Measurements from ENCODE around the gene MICALL2.

MICALL2 gene

GRCh38 chr7:1439373-1440363, 19.6 kb downstream of the MICALL2 start:
- no peaks in the 10 kb centered on the region for H3K36me3 ChIP-seq (ENCODE audit: insufficient read depth, low read length)
- H3K9ac ChIP-seq (ENCODE audit: insufficient read length): no peak overlapping the region
- no peak overlapping the region for H3K4me3 ChIP-seq
- no peaks in the 10 kb centered on the region for H3K9me3 ChIP-seq (ENCODE audit: low read depth, low read length)
- no peak overlapping the region for H3K27ac ChIP-seq
- DNase-seq (ENCODE audit: low read depth, low spot score): no peak
- TF ChIP-seq POLR2AphosphoS5 (IDR thresholded peaks at IDR 0.05; ENCODE audit: borderline replicate concordance, low read depth, low read length): no peak
- no peak for TF ChIP-seq FOXP2 (optimal IDR thresholded peaks at IDR 0.05; ENCODE audit: control extremely low read depth, extremely low read length, insufficient read depth)
- TF ChIP-seq EZH2 (IDR thresholded peaks at IDR 0.05): no peak

DNA sequence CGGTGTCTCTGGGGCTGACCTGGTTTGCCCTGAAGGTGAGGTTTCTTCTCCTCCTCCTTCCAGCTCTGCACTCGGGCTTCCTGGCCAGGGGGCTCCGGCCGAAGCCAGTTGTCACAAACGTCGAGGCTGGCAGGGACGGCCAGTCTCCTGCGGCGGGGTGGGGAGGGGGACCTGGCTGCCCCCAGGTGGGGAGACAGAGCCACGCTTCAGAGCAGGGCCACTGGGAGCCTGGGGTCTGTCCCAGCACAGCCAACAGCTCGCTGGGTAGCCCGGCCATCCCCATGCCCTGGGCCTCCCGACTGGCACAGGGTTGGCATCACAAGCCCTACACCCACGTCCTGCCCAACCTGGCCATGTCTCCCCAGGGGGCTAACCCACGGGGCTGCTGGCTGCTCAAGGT, 20.4 kb downstream of the MICALL2 start:
- DNase-seq (ENCODE audit: low read depth, low spot score): no peak
- H3K36me3 ChIP-seq (ENCODE audit: insufficient read depth, low read length): no peaks in the 10 kb centered on the region
- H3K4me3 ChIP-seq: no peak overlapping the region
- no peaks in the 10 kb centered on the region for H3K9me3 ChIP-seq (ENCODE audit: low read depth, low read length)
- no peak overlapping the region for H3K9ac ChIP-seq (ENCODE audit: insufficient read length)
- no peak for TF ChIP-seq FOXP2 (optimal IDR thresholded peaks at IDR 0.05; ENCODE audit: control extremely low read depth, extremely low read length, insufficient read depth)
- TF ChIP-seq EZH2 (IDR thresholded peaks at IDR 0.05): no peak
- TF ChIP-seq POLR2AphosphoS5 (IDR thresholded peaks at IDR 0.05; ENCODE audit: borderline replicate concordance, low read depth, low read length): no peak
- no peak overlapping the region for H3K27ac ChIP-seq

- H3K36me3 ChIP-seq (ENCODE audit: insufficient read depth, low read length): no peaks in the 10 kb centered on the region
- H3K27ac ChIP-seq: no peak overlapping the region
- DNase-seq (ENCODE audit: low read depth, low spot score): no peak
- H3K4me3 ChIP-seq: no peak overlapping the region
- H3K9ac ChIP-seq (ENCODE audit: insufficient read length): no peak overlapping the region
- no peaks in the 10 kb centered on the region for H3K9me3 ChIP-seq (ENCODE audit: low read depth, low read length)
- no peak for TF ChIP-seq EZH2 (IDR thresholded peaks at IDR 0.05)
- TF ChIP-seq POLR2AphosphoS5 (IDR thresholded peaks at IDR 0.05; ENCODE audit: borderline replicate concordance, low read depth, low read length): no peak
Observed at GRCh38 chr7:1438208-1438607, 21.1 kb downstream of the MICALL2 start.

DNA sequence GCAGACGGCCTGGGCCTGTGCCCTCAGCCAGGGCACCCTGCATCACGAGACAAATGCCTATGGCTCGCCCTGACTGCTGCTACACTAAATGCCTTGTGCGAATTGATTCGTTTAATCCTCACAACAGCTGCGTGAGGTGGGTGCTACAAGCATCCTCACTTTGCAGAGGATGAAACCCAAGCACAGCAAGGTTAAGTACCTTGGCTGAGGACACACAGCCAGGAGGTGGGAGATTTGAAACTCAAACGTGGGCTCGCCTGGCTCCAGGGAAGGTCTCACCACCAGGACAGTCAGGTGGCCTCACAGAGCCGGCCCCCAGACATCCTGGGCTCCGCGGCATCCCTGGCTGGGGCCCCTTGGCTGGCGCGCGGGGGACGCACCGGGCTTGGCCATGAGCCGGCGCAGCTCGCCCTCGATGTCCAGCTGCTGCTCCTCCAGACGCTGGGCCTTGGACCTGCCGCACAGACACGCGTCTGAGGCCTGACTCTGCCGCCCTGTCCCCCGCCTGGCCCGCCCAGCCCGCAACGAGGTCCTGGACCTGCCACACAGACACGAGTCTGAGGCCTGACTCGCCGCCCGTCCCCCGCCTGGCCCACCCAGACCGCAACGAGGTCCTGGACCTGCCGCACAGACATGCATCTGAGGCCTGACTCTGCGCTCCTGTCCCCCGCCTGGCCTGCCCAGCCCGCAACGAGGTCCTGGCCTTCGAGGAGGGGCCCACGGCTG, 22.0 kb downstream of the MICALL2 start:
- Histone ChIP-seq H3K4me3 (no peak overlapping the region), H3K36me3 (ENCODE audit: insufficient read depth, low read length) (no peaks in the 10 kb centered on the region), H3K27ac (no peak overlapping the region), H3K9me3 (ENCODE audit: low read depth, low read length) (no peaks in the 10 kb centered on the region), H3K9ac (ENCODE audit: insufficient read length) (no peak overlapping the region)
- TF ChIP-seq POLR2AphosphoS5 (IDR thresholded peaks at IDR 0.05; ENCODE audit: borderline replicate concordance, low read depth, low read length): no peak
- no peak for TF ChIP-seq FOXP2 (optimal IDR thresholded peaks at IDR 0.05; ENCODE audit: control extremely low read depth, extremely low read length, insufficient read depth)
- TF ChIP-seq EZH2 (IDR thresholded peaks at IDR 0.05): no peak
- DNase-seq (ENCODE audit: low read depth, low spot score): no peak

GRCh38 chr7:1436608-1437007, 22.7 kb downstream of the MICALL2 start:
- Histone ChIP-seq H3K9ac (ENCODE audit: insufficient read length) (no peak overlapping the region), H3K4me3 (no peak overlapping the region), H3K9me3 (ENCODE audit: low read depth, low read length) (no peaks in the 10 kb centered on the region), H3K36me3 (ENCODE audit: insufficient read depth, low read length) (no peaks in the 10 kb centered on the region), H3K27ac (no peak overlapping the region)
- TF ChIP-seq EZH2 (IDR thresholded peaks at IDR 0.05) (no peak), POLR2AphosphoS5 (IDR thresholded peaks at IDR 0.05; ENCODE audit: borderline replicate concordance, low read depth, low read length) (no peak), FOXP2 (optimal IDR thresholded peaks at IDR 0.05; ENCODE audit: control extremely low read depth, extremely low read length, insufficient read depth) (no peak)
- DNase-seq (ENCODE audit: low read depth, low spot score): no peak

- Histone ChIP-seq H3K27ac (no peak overlapping the region), H3K4me3 (no peak overlapping the region), H3K36me3 (ENCODE audit: insufficient read depth, low read length) (no peaks in the 10 kb centered on the region), H3K9me3 (ENCODE audit: low read depth, low read length) (no peaks in the 10 kb centered on the region), H3K9ac (ENCODE audit: insufficient read length) (no peak overlapping the region)
- TF ChIP-seq POLR2AphosphoS5 (IDR thresholded peaks at IDR 0.05; ENCODE audit: borderline replicate concordance, low read depth, low read length) (no peak), EZH2 (IDR thresholded peaks at IDR 0.05) (no peak)
- DNase-seq (ENCODE audit: low read depth, low spot score): no peak
Observed at GRCh38 chr7:1434891-1435670, 24.2 kb downstream of the MICALL2 start.

DNA sequence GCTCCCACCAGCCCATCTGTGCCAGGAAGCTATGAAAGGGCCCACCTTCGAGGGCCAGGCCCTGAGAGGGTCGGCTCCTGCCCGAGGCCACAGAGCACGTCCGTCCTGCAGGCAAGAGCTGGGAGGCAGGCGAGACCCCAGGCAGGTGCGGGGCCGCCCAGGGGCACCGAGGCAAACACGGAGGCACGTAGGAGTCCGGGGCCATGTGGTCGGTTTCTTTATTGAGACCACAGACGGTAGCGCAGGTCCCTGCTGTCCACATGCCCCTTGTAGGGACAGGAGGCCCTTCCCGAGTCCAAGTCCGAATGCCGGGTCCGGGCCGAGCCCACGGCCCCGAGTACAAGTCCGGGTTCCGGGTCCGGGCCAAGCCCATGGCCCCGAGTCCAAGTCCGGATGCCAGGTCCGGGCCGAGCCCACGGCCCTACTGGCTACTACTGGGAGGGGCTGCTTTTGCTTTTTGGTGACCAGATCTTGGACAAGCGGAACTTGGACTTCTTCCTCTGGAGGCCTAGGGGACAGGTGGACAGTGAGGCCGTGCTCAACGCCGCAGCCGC, 25.0 kb downstream of the MICALL2 start:
- no peak overlapping the region for H3K27ac ChIP-seq
- DNase-seq (ENCODE audit: low read depth, low spot score): no peak
- TF ChIP-seq FOXP2 (optimal IDR thresholded peaks at IDR 0.05; ENCODE audit: control extremely low read depth, extremely low read length, insufficient read depth) (no peak), POLR2AphosphoS5 (IDR thresholded peaks at IDR 0.05; ENCODE audit: borderline replicate concordance, low read depth, low read length) (no peak), EZH2 (IDR thresholded peaks at IDR 0.05) (no peak)
- H3K9me3 ChIP-seq (ENCODE audit: low read depth, low read length): no peaks in the 10 kb centered on the region
- no peak overlapping the region for H3K4me3 ChIP-seq
- H3K9ac ChIP-seq (ENCODE audit: insufficient read length): no peak overlapping the region
- no peaks in the 10 kb centered on the region for H3K36me3 ChIP-seq (ENCODE audit: insufficient read depth, low read length)

Data from SK-N-MC (cell line).